Panc1 (cell line): ENCODE measurements around the gene ZDHHC23.

Experiments
- POLR2AphosphoS5 ChIP-seq: IDR thresholded peaks from 2 replicates; pipeline ENCODE4 v1.6.1; 2012; ENCODE audit warnings: mild to moderate bottlenecking, low read depth, low read length, moderate library complexity
- SIN3A ChIP-seq: IDR thresholded peaks from 2 replicates; pipeline ENCODE4 v1.6.1; 2012; ENCODE audit warnings: low read depth, mild to moderate bottlenecking, low read length, moderate library complexity, borderline replicate concordance; ENCODE audit not compliant: insufficient read depth
- TCF7L2 ChIP-seq: IDR thresholded peaks from 2 replicates; pipeline ENCODE4 v1.6.1; 2011; ENCODE audit warnings: mild to moderate bottlenecking, low read depth, low read length, inconsistent platforms
- TF ChIP-seq, protein P1 (sequence below): fragments of 450-650 bp; IDR thresholded peaks from 2 replicates; pipeline ENCODE4 v1.5.1; 2017; ENCODE audit warnings: mild to moderate bottlenecking

DNA sequence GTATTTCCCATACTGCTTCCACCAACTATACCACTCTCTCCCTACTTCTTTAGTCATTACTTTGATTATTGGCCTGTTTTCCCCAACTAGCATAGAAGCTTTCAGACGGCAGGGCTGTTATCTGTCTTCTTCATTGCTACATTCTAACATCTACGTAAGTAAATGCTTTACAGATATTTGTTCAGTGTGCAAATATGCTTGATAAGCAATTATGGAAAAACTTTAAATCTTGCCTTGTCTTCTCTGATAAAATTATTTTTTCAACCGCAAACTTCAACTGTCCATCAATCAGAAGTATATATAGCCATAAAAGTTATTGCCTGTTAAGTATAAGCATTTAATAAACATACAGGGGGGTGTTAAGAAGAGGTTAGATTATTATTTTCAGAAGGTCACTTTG lies 35.7 kb downstream of the ZDHHC23 start:
- TF ChIP-seq TCF7L2, result no peak
- TF ChIP-seq, protein P1, sequence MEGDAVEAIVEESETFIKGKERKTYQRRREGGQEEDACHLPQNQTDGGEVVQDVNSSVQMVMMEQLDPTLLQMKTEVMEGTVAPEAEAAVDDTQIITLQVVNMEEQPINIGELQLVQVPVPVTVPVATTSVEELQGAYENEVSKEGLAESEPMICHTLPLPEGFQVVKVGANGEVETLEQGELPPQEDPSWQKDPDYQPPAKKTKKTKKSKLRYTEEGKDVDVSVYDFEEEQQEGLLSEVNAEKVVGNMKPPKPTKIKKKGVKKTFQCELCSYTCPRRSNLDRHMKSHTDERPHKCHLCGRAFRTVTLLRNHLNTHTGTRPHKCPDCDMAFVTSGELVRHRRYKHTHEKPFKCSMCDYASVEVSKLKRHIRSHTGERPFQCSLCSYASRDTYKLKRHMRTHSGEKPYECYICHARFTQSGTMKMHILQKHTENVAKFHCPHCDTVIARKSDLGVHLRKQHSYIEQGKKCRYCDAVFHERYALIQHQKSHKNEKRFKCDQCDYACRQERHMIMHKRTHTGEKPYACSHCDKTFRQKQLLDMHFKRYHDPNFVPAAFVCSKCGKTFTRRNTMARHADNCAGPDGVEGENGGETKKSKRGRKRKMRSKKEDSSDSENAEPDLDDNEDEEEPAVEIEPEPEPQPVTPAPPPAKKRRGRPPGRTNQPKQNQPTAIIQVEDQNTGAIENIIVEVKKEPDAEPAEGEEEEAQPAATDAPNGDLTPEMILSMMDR, result no peak
- TF ChIP-seq POLR2AphosphoS5, result no peak
- no peak for TF ChIP-seq SIN3A
